Myocyte (in vitro differentiated cells): Measurements from ENCODE around the gene PNMA8A. TPM values are rescaled to one million over a fixed set of nuclear protein-coding genes. Genes with fewer than 3 reads are reported as not detected.
A peak's percentile ranks its signal among the peaks of the same experiment; 100 is the strongest.
"Not testable (repeated sequence)": the region's sequence is repeated elsewhere in the genome, so short reads cannot be mapped to it uniquely, and the experiment has no call there.

Experiments
- DNase-seq: peaks from one replicate; pipeline ENCODE4 v3.0.0-alpha.2; 2012; ENCODE audit warnings: low read depth
- total RNA-seq: library from RNA; depleted of rRNA; stranded (reverse); fragments of >200 nt; gene quantifications from 2 replicates; pipeline ENCODE4 v1.2.3, GENCODE V29; 2014

The PNMA8A gene
- total RNA-seq, 1 donor from 2014 or later = 89.0 TPM

DNA sequence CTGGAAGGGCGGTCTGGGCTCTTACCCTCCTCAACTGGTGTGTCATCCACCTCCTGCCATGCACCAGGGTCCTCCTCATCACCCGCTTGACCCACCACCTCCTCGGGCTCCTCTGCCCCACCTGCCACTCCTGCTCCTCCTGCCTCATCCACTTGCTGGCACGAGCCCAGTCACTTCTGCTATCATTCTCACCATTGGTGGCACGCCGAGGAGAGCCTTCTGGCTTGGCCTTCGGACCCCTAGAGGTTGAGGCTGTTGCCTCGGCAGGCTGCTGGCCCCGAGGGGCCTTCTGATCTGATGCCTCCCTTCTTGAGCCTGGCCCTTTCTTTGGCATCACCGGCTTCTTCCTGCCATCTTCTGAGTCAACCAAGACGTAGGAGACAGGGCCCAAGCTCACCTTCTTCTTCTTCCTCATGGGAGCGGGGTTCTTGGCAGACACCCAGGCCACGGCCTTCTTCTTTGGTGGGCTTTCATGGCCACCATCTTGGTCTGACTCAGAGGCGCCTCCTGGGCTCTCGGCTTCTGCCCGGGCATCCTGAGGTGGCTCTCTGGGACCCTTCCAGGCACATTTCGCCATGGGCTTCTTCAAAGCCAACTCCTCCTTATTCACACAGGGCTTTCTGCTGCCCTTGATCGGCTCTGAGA lies 1.7 kb downstream of the PNMA8A start:
- no peak for DNase-seq

DNA sequence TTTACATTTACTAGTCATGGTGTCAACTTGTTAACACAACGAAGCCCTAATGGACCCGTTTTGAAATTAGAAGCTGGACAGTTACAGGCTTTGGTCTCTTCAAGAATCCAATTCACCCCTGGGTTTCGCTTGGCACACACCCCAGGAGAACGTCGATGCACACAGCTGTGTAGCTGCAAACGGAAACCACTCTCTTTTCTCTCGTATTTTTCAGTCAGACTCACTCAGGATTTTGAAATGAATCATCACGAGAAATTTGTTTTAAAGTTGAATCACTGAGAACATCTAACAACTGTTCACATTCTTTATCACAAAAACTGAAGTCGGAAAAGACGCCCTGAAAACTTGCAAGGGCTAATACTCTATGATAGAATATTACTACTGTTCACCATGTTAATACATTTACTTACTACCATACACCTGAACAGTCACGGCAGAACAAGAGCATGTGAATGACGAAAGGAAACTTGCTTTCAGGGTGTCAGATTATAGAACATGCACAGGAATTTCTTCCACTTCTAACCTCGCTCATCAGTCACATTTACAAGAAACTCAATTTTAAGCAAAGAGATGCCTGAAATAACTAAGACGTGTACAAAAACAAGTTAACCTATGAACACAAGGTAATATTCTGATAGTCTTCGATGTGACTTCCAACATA lies 4.7 kb downstream of the PNMA8A start:
- DNase-seq = peak; percentile 87

DNA sequence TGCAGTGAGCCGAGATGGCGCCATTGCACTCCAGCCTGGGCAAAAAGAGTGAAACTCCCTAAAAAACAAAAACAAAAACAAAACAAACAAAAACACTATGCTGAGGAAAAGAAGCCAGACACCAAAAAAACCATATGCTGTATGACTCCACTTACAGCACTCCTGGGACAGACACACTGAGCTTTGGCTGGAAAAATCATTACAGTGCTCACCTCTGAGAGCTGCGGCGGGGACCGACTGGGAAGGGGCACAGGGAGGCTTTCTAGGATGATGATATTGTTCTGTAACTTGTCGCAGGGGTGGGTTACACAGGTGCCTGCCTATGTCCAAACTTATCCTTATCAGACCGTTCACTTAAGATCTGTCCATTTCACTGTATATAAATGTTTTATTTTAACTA lies 7.8 kb downstream of the PNMA8A start:
- DNase-seq = no peak

DNA sequence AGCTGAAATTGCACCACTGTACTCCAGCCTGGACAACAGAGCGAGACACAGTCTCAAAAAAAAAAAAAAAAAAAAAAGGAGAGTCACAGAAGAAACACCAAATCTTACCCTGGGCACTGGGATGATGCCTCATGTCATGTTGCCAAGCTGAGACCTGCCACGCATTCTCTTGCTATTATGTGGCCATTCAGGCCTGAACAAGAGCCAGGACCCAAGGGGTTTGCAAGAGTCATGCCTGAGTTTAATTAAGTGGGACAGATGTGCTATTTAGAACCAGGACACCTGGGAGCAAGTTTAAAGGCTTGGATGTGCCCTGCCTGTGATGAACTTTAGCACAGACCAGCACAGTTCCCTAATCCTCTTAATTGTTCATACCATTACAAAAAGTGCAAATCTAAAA lies 9.8 kb downstream of the PNMA8A start:
- DNase-seq = no peak

DNA sequence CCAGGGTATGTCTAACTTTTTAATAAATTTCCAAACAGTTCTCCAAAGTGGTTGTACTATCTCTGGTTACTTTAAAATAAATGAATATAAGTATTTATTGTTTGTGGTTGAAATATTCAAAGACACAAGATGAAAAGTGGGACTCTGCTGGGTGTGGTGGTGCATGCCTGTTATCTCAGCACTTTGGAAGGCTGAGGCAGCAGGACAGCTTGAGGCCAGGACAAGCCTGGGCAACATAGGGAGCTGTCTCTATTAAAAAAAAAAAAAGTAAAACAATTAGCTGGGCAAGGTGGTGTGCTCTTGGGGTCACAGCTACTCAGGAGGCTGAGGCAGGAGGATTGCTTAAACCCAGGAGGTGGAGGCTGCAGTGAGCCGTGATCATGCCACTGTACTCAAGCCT lies 10.4 kb downstream of the PNMA8A start:
- no peak for DNase-seq

DNA sequence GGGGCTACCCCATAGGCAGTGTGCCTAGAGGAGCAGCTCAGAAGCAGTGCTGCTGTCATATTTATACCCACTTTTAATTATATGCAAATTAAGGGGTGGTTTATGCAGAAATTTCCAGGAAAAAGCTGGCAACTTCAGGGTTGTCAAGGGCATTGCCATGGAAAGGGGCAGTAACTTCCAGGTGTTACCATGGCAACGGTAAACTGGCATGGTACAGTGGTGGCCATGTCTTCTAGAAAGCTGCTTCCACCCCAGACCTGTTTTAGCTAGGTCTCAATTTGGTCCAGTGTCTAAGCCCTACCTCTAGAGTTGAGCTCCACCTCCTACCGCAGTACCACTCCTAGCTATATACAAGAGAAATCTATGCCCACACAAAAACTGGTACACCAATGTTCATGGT lies 11.3 kb downstream of the PNMA8A start:
- no peak for DNase-seq

DNA sequence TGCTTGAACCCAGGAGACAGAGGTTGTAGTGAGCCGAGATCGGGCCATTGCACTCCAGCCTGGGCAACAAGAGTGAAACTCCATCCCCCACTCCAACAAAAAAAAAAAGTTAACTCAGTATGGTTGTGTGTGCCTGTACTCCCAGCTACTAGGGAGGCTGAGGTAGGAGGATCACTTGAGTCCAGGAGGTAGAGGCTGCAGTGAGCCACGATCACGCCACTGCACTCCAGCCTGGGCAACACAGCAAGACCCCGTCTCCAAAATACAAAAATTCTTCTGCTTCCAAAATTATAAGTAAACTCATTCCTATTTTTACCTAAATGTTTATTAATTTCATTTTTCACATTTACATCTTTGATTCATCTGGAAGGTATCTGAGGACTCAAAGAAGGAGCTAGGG lies 14.4 kb downstream of the PNMA8A start:
- DNase-seq = no peak

DNA sequence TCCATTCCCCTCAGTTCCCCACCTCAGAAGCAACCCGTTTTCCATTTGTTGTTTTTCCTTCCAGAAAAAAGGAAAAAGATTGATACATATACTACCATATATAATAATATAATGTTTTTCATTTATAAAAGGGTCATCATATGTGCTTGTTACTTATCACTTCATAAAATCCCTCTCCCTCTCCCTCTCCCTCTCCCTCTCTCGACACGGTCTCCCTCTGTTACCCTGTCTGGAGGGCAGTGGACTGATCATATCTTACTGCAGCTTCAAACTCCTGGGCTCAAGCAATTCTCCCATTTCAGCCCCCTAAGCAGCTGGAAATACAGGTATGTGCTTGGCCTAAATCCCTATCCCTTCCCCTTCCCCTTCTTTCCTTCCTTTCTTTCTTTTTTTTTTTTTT lies 17.1 kb downstream of the PNMA8A start:
- DNase-seq = no peak

DNA sequence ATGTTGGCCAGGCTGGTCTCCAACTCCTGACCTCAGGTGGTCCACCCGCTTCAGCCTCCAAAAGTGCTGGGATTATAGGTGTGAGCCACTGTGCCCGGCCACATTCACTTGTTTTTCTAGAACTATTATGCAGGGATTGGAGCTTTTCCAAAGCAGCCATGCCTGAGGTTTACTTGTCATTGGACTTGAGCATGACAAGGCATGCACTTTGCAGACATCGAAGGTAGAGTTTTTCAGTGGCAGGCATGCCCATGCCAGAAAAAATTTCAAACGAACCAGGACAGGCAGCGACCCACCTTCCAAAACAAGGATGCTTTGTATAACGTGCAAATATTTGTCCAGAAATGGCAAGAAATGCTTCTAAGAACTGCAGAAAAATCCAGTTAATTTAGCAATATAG lies 17.7 kb downstream of the PNMA8A start:
- DNase-seq = no peak

DNA sequence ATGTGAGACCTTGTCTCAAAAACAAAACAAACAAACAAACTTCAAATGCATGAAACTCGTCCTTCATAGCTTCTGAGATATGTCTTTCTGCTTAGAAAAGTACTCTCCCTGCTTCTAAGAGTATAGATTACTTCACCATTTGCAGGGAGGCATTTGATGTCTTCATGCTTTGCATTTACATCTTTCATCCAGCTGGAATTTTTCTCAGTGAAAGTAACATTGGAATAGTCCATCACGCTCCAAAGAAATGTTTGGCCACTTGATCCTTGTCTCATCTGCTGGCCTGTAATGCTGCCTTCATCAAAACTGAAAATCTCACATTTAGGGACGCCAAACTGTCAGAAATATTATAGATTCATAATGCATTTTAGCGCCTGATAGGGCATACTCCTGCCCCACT lies 19.2 kb downstream of the PNMA8A start:
- DNase-seq = no peak

DNA sequence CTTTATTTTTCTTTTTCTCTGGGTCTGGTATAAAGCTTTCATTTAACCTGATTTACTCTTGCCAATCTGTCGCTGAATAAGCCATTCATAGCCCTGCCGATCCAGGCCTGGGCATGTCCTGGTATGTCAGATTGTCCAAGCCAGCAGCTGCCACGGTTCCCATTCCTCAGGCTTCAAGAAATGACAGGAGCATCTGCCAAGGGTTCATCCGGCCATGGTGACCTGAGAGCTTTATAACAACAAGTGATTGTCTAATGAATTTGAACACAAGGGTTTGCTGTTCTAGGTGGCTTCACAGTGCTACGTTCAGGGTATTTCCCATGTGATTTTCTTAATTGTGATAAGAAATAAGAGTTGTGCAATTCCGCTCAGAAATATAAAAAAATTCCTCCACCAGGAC lies 20.0 kb downstream of the PNMA8A start:
- peak; percentile 98 for DNase-seq

DNA sequence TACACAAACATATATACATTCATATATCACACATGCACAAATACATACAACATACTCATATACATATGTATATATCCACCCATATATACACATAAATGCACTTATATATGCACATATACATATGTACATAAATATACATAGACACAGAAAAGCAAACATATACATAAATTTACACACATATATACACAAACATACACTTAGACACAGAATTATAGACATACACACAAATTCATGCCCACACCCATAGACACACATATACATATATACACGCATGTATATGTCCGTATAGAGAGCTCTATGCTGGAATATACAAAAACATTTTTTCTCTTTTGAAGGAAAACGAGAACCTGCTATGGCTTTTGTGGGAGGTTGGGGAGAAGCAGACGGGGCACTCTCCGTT lies 20.6 kb downstream of the PNMA8A start:
- DNase-seq = no peak

DNA sequence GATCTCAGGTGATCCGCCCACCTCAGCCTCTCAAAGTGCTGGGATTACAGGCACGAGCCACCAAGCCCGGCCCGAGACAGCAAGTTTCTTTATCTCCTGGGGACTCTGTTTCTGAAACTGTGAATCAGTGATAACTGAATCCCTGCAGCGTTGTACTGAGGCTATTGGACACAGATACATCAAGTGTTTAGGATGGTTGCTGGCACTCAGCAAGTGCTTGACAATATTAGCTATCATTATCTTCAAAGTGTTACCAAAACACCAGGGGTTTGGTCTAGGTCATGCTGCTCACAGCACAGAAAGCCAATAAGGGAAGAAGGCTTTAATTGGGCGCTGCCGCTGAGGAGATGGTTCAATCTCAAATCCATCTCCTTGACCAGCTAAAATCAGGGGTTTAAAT lies 22.1 kb downstream of the PNMA8A start:
- no peak for DNase-seq

DNA sequence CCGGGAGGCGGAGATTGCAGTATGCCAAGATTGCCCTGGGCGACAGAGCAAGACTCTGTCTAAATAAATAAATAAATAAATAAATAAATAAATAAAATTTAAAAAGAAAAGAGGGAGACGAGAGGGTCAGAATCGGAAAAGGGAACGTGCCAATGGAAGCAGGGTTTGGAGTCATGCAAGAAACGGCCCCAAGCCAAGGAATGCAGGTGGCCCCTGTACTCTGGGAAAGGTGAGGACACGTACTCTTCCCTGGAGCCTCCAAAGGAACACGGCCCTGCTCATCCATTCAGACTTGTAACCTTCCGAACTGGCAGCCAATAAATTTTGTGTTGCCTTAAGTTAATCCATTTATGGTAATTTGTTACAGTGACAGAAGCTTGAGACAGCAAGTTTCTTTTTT lies 22.8 kb downstream of the PNMA8A start:
- DNase-seq = no peak

DNA sequence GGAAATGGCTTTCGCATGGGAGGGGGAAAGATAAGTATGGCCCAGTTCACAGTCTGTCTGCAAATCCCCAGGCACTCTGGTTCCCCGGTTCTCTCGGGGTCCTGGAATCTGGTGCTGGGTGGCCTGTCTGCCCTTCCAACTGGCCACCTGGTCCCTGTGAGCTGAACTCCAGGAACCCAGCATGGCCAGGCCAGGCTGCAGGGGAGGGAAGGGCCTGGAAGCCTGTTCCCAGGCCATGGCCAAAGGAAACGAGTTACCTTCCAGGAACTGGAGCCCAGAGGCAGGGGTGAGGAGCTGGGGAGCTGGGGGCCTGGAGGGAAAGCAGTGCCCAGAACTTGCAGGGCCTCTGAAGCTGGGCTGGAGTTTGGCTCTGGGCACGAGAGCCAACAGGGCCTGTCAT lies 23.5 kb downstream of the PNMA8A start:
- no peak for DNase-seq

DNA sequence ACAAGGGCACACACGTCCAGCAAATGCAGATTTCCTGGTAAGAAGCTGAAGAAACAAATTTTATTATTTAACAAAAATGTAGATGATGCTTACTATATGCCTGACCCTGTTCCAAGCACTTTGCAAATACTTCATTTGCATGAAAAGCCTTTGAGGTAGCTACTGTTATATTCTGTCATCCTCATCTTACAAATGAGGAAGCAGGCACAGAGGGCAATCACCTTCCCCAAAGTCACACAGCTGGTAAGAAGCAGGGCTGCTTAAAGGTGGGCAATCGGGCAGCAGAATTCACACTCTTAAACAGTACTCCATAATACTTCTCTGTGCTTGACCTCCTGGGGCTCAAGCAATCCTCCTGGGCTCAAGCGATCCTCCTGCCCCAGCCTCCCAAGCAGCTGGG lies 24.4 kb downstream of the PNMA8A start:
- DNase-seq = no peak

DNA sequence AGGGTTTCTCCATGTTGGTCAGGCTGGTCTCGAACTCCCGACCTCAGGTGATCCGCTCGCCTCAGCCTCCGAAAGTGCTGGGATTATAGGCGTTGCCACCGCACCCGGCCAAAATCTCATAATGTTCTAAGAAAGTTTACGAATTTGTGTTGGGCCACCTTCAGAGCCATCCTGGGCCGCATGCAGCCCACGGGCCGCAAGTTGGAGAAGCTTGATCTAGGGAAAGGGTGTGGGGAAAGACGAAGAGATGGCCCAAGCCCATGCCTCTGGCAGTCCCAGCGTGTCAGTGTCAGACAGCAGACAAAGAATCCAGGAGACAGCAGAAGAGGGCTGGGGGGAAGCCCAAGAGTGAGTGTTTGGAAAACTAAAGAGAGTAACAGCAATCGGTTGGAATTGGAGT lies 25.3 kb downstream of the PNMA8A start:
- no peak for DNase-seq

DNA sequence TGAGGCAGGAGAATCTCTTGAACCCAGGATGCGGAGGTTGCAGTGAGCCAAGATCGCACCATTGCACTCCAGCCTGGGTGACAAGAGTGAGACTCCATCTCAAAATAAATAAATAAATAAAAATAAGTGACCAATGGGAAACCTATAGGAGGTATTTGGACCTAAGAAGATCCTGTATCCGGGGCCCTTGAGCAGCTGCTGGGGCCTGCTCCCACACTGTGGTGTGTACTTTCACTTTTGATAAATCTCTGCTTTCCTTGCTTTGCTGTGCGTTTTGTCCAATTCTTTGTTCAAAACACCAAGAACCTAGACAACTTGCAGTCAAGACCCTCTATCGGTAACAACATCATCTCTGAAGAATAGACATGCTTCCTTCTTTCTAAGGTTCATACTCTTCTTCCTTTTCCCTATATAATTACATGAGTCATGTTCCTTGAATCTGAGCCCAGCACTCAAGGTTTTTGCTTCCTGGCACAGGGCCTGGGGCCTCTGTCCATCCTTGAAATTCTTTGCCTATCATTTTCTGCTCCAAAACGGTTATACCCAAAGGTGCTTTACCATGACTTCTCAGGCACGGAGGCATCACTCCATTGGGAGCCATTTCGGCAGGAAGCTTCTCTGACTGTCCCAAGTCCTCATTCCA lies 28.4 kb downstream of the PNMA8A start:
- DNase-seq = peak; percentile 59

DNA sequence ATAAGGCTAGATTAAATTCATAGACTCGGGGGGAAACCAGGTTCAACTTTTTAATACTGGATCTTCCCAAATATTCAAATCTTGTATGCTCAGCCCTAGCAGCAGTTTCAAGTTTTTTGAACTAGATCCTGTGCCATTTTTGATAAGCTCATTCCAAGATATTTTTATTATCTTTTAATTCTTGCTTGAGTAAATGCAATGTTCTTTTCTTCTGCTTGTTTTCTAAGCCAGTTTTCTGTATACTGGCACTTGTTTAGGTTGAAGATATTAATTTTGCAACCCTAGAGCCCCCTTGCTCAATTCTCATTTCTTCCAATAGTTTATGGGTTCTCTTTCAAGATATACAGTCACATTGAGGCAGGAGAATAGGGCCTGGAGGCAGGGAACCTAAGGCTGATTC lies 29.5 kb downstream of the PNMA8A start:
- no peak for DNase-seq

DNA sequence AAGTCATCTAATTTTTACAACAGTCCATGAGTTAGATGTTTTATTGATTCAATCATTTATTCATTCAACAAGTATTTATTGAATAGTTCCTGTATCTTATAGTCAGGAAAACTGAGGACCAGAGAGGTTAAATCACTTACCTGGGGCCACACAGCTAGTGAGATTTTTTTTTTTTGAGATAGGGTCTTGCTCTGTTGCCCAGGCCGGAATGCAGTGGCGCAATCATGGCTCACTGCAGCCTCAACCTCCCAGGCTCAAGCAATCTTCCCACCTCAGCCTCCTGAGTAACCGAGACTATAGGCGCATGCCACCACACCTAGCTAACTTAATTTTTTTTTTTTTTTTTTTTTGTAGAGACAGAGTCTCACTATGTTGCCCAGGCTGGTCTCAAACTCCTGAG lies 35.7 kb downstream of the PNMA8A start:
- DNase-seq = not testable (repeated sequence)

DNA sequence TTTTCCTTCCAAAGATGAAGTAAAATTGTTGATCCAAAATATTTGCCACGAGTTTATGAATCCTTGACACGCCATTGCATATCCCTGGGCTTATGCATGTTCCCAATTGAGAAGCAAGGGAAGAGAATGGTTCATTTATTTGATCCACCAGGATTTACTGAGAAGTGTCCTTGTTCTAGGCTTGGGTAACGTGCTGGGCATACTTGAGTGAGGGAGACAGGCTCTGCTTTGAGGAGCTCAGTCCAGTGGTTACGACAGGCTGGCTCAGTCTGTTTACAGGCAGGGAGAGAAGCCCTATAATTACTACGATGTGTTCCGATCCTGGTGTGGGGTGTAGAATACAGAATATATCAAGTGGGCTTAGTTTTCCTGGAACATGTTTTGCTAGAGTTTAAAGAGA lies 36.4 kb downstream of the PNMA8A start:
- DNase-seq = no peak

DNA sequence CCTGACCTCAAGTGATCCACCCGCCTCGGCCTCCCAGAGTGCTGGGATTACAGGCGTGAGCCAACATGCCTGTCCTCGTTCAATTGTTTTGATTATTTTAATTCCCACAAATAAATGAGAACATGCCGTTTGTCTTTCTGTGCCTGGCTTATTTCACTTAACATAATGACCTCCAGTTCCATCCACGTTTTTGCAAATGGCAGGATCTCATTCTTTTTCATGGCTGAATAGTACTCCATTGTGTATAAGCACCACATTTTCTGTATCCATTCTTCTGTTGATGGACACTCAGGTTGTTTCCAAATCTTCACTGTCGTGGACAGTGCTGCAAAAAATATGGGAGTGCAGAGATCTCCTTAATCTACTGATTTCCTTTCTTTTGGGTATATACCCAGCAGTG lies 37.9 kb downstream of the PNMA8A start:
- DNase-seq = not testable (repeated sequence)

DNA sequence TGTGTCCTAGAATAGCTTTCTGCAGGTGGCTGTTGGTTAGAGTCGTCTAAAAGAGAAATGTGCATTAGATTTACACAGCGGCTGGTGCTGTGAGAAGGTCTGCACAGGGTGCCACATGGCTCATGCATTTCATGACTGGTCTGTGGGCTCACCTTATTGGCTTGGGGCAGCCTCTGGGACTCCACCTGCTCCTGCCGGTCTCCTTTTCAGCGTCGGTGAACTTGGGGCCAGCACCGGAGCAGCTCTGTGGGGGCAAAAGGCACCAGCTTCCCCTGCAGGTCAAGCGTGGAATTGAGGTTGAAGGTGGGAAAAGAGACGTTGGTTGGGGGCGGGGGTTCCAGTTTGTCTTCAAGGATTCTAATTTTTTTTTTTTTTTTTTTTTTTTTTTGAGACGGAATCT lies 39.5 kb downstream of the PNMA8A start:
- DNase-seq = no peak
